GM23248 (cell line): ENCODE measurements around the gene WDCP.

ENCODE experiments used
- EZH2 ChIP-seq: fragments of 200-600 bp; sonication (generic); IDR thresholded peaks from 2 replicates; pipeline ENCODE4 v1.6.1; 2018; ENCODE audit warnings: antibody characterized with exemption, mild to moderate bottlenecking; ENCODE audit not compliant: insufficient read depth, poor library complexity, severe bottlenecking
- EZH2phosphoT487 ChIP-seq: fragments of 200-600 bp; sonication (generic); IDR thresholded peaks from 2 replicates; pipeline ENCODE4 v1.6.1; 2018; ENCODE audit warnings: antibody characterized with exemption, moderate library complexity, mild to moderate bottlenecking, low read depth; ENCODE audit not compliant: insufficient read depth

DNA sequence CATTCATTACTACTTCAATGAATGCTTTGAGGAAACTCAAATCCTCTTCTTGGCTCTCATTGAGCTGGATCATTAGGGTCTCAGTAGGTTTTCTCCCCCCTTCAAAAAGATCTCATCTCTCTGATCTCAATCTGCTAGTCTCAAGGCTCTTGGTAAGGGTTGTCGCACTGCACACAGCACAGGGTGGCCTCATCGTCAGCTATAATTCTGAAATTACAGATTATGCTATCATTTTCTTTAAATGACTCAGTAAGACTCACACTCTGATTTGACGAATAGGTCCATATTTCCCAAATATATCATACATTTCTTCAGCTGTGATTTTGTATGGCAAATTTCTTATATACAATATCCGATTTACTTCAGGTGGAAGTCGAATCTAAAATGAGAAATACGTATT lies 26.6 kb upstream of the WDCP start:
- TF ChIP-seq EZH2phosphoT487 (no peak), EZH2 (no peak)
